Coronary artery (tissue), 2 donors: ENCODE results near the gene CHST11.
A peak's percentile ranks its signal among the peaks of the same experiment; 100 is the strongest.
"Not testable (repeated sequence)": the region's sequence is repeated elsewhere in the genome, so short reads cannot be mapped to it uniquely, and the experiment has no call there.

Experiments used
- DNase-seq: peaks from one replicate; pipeline ENCODE4 v3.0.0-alpha.2; 2017; ENCODE audit warnings: low spot score
- H3K27ac ChIP-seq, 2 donors: fragments of 200-600 bp; sonication (generic); one replicate each; pipeline ENCODE4 v1.5.1; 2016 to 2019
- H3K4me3 ChIP-seq: fragments of 200-600 bp; sonication (generic); 2 replicates; pipeline ENCODE4 v1.5.1; 2016; ENCODE audit warnings: mild to moderate bottlenecking, moderate library complexity
- TF ChIP-seq, protein P1 (sequence below): fragments of 200-600 bp; sonication (generic); IDR thresholded peaks from one replicate; pipeline ENCODE4 v1.5.1; 2019; ENCODE audit warnings: antibody characterized with exemption

Gene CHST11

DNA sequence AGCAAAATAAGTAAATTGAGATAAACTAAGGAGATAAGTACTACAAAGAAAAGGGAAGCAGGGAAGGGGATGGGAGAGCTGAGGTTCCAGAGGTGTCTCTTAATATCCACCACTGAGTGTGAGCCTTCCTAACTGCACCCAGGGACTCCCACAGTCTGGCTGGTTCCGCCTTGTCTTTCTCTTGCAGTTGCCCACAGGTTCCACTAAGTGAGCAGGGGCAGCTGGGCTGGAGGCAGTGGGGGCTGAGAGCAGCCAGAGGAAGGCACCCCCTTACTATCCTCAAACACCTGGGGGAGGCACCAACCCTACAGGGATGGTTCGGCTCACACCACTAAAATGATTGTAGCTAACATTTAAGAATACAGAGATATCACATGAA, 286.4 kb downstream of the CHST11 start:
- DNase-seq, result no peak
- no peak overlapping the region for H3K4me3 ChIP-seq
- TF ChIP-seq, protein P1, sequence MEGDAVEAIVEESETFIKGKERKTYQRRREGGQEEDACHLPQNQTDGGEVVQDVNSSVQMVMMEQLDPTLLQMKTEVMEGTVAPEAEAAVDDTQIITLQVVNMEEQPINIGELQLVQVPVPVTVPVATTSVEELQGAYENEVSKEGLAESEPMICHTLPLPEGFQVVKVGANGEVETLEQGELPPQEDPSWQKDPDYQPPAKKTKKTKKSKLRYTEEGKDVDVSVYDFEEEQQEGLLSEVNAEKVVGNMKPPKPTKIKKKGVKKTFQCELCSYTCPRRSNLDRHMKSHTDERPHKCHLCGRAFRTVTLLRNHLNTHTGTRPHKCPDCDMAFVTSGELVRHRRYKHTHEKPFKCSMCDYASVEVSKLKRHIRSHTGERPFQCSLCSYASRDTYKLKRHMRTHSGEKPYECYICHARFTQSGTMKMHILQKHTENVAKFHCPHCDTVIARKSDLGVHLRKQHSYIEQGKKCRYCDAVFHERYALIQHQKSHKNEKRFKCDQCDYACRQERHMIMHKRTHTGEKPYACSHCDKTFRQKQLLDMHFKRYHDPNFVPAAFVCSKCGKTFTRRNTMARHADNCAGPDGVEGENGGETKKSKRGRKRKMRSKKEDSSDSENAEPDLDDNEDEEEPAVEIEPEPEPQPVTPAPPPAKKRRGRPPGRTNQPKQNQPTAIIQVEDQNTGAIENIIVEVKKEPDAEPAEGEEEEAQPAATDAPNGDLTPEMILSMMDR, result no peak
- H3K27ac ChIP-seq, result no peak overlapping the region

DNA sequence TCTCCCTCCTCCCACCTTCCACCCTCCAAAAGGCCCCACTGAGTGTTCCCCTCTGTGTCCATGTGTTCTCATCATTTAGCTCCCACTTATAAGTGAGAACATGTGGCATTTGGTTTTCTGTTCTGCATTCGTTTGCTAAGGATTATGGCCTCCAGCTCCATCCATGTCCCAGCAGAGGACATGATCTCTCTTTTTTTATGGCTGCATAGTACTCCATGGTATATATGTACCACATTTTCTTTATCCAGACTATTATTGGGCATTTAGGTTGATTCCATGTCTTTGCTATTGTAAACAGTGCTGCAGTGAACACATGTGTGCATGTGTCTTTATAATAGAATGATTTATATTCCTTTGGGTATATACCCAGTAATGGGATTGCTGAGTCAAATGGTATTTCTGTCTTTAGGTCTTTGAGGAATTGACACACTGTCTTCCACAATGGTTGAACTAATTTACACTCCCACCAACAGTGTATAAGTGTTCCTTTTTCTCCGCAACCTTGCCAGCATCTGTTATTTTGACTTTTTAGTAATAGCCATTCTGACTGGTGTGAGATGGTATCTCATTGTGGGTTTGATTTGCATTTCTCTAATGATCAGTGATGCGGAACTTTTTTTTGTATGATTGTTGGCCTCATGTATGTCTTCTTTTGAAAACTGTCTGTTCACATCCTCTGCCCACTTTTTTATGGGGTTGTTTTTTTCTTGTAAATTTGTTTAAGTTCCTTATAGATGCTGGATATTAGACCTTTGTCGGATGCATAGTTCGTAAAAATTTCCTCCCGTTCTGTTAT, 287.2 kb downstream of the CHST11 start:
- not testable (repeated sequence) for H3K4me3 ChIP-seq, H3K27ac ChIP-seq, DNase-seq

DNA sequence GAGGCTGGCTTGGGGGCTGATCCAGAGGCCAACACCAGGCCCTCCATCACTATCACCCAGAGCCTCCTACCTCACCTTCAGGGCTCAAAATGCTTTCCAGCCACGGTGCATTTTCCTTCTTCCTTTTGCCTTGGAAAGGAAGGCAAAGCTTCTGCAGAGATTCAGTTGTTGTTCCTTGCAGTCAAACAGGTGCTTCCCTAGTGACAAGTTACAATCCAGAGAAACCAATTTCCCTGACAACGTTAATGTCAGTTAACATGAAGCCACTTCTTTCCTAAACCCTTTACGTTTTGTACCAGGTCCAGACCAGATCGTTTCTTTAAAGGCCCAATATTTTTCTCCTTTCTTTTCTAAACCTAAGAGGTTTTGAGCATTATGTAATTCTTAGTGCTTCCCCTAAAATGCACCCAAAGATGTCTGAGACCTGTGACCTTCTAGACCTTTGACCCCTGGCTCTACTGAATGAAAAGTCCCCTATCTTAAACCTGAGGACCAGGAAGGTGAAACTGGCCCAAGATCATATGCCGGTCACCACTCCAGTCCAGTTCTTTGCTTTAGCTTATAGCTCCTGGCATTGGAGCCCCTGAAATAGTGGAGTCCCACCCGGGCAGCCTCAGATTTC, 289.8 kb downstream of the CHST11 start:
- Histone ChIP-seq H3K4me3 (no peak overlapping the region), H3K27ac (no peak overlapping the region)
- TF ChIP-seq, protein P1, result no peak
- no peak for DNase-seq

DNA sequence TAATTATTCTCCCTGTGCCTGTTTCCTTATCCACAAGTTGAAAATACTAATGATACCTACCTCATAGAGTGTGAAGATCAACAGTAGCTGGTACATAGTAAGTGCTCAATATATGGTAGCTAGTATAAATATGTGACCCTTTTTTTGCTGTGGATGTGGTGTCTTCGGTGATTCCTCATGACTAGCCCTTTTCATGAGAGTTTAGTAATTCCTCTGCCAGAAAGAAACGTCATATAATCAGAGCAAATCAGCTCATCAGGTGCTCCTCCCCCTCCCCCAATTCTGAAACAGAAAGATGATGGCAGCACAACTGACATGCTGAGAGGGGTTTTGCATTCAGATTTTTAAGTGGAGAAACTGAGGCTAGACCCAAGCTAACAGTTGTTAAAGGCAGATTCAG, 290.6 kb downstream of the CHST11 start:
- TF ChIP-seq, protein P1, result no peak

DNA sequence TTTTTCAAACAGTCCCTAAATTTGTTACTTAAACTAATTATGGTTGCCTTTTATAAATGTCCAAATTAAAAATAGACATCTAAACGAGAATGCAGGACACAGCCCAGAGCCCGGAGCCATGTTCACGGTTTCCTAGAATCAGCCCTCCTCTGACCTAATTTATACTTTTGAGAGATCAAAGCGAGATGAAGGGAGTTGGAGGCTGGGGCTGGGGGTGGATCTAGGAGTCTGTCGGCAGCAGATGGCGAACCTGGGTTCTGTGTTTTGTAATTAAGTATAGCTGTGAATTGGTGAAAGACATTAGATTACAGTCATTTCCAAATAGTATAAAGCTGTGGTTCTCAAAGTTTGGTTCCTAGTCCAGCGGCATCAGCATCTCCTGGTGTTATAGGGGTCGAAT, 291.2 kb downstream of the CHST11 start:
- TF ChIP-seq, protein P1, result no peak
- Histone ChIP-seq H3K4me3 (no peak overlapping the region), H3K27ac (peak overlapping the region in 1 of 2 donors; percentile 63)
- peak; percentile 41 for DNase-seq

More for the DNA sequence above, 290.6 kb downstream of the CHST11 start:
- no peak for DNase-seq
- H3K27ac ChIP-seq, result no peak overlapping the region
- no peak overlapping the region for H3K4me3 ChIP-seq

DNA sequence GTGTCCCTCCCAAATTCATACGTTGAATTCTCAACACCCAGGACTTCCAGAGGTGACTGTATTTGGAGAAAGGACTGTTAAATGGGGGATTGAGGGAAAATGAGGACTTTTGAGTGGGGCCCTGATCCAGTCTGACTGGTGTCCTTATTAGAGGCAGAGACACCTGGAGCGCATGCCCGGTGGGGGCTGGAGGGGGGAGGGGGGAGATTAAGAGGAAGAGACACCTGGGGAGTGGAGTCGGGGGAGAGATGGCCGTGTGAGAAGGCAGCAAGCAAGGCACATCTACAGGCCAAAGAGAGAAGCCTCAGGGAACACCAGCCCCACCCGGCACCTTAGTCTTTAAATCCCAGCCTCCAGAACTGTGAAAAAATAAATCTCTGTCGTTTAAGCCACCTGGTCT, 291.6 kb downstream of the CHST11 start:
- Histone ChIP-seq H3K4me3 (no peak overlapping the region), H3K27ac (peak overlapping the region; percentile 44 to 63)
- TF ChIP-seq, protein P1, result no peak
- DNase-seq, result peak; percentile 60

DNA sequence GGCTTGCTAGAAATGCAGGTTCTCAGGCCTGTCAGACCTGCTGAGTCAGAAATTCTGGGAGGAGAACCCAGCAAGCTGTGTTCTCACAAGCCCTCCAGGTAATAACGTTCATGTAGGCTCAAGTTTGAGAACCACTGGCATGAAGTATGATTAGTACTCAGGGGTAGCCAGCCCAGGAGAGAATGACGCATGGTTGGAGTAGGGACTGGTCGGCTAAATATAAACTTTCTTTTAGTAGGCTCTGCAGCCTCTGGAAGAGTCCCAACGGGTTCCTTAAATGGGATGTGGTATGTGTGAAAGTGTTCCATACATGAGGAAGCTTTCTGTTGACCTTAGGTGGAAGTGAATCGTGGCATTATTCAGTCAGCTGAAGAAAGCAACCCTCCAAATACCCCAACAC, 292.0 kb downstream of the CHST11 start:
- TF ChIP-seq, protein P1, result no peak
- Histone ChIP-seq H3K27ac (peak overlapping the region; percentile 44 to 63), H3K4me3 (no peak overlapping the region)
- DNase-seq, result no peak
